Smooth muscle cell of the coronary artery (primary cell): ENCODE measurements around the gene YIPF2. TPM values are rescaled to one million over a fixed set of nuclear protein-coding genes. Genes with fewer than 3 reads are reported as not detected.

Experiments used
- total RNA-seq: library from RNA; depleted of rRNA; stranded (reverse); fragments of >200 nt; gene quantifications from 2 replicates; pipeline ENCODE4 v1.2.3, GENCODE V29; 2014; ENCODE audit warnings: low replicate concordance

The YIPF2 gene
- total RNA-seq = 128 and 172 TPM in 2 replicates

GRCh38 chr19:10928563-10929401, at the start of gene YIPF2, which contains the start of gene TIMM29:
Gene YIPF2 (minus strand): TSS chr19:10928639. CDS start chr19:10928410, 229 bp downstream.
Gene TIMM29 (plus strand): TSS chr19:10928811. CDS start chr19:10928823, 12 bp downstream.

DNA sequence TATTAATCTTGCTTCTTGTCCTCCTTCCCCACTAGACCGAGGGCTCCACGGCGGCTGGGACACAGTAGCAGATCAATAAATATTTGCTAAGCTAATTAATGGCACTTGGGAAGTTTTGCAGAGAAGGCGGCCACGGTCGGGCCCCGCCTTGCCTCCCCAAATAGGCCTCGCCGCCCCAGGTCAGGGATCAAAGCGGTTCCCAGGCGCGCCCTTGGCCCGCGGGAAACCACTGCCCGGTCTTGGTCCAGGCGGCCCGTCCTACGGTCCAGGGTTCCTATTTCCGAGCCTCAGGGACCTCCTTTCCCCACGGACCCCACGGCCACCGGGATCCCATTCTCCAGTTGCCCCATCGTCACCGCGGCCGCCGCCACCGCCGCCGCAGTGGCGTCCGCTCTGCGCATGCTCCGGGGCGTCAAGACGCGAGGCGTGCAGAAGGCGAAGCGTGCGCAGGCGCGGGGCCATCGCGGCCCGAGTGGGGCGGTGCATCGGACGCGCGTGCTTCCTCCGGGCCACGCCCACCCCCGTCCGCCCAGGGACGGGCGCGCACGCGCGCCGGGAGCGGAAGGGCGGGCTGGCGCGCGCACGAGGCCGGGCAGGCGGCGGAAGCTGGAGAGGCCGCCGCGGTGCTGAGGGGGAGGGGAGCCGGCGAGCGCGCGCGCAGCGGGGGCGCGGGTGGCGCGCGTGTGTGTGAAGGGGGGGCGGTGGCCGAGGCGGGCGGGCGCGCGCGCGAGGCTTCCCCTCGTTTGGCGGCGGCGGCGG, 32.1 kb upstream of the YIPF2 start, which contains the start of gene SMARCA4:
SMARCA4 (plus strand) TSS at position 717 of the 759 bp plus-strand sequence. CDS start 23,122 bp downstream, outside the sequence.

Other genes starting within 250 kb of the YIPF2 start
- 31.3 and 58.2 TPM in 2 replicates for gene QTRT1, start 227.2 kb downstream of the YIPF2 start, total RNA-seq
- gene DNM2, start 210.6 kb downstream of the YIPF2 start, total RNA-seq = 82.4 and 88.9 TPM in 2 replicates
- gene TMED1, start 92.4 kb downstream of the YIPF2 start, total RNA-seq = 34.6 and 50.7 TPM in 2 replicates
- 0.12 and 0.15 TPM in 2 replicates for gene C19orf38, start 80.2 kb downstream of the YIPF2 start, total RNA-seq
- 18.8 and 23.2 TPM in 2 replicates for gene CARM1, start 57.1 kb downstream of the YIPF2 start, total RNA-seq
- 13.2 and 25.6 TPM in 2 replicates for gene TIMM29, start 172 bp upstream of the YIPF2 start, total RNA-seq
- 53.9 and 66.8 TPM in 2 replicates for gene SMARCA4, start 32.4 kb upstream of the YIPF2 start, total RNA-seq
- gene LDLR, start 160.8 kb upstream of the YIPF2 start, total RNA-seq = 97.9 and 146 TPM in 2 replicates
- gene SPC24, start 227.1 kb upstream of the YIPF2 start, total RNA-seq = 14.9 and 31.8 TPM in 2 replicates